C4-2B (cell line): Measurements from ENCODE around the gene PCDHGB2.

ENCODE experiments used
- CTCF ChIP-seq: fragments of 450-650 bp; conservative IDR thresholded peaks from 2 replicates; pipeline ENCODE4 v1.5.1; 2017; ENCODE audit warnings: mild to moderate bottlenecking
- ZFX ChIP-seq: fragments of 450-650 bp; IDR thresholded peaks from 2 replicates; pipeline ENCODE4 v1.6.1; 2017

GRCh38 chr5:141351591-141351990 is 8.2 kb upstream of the PCDHGB2 start:
- TF ChIP-seq CTCF, result no peak
- TF ChIP-seq ZFX, result no peak
